SHP77 treated with DMSO at 0.1 percent for 48 hours (cell line): ENCODE results near the gene PLPPR1.
A peak's percentile ranks its signal among the peaks of the same experiment; 100 is the strongest.

Experiments
- DNase-seq: peaks from one replicate; lab custom pipeline; 2025; lab: John Stamatoyannopoulos, UW

The PLPPR1 gene

DNA sequence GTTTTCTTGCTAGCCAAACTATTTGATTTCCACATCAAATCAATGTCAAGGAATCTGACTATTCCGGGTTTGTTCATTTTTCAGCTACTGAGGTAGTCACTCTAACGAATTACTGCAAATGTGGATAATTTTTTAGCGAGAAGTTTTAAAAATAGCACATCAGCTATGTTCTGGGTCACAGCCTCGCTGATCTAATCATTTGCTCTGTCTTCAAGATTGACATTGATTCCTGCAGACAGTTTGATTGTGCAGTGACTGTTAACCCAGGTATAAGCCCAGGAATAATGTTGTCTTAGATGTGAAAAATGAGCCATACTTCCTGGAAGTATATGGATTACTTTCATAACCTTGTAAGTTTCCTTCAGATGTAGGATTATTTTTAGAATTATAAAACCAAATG is 181.1 kb downstream of the PLPPR1 start:
- DNase-seq, result no peak

DNA sequence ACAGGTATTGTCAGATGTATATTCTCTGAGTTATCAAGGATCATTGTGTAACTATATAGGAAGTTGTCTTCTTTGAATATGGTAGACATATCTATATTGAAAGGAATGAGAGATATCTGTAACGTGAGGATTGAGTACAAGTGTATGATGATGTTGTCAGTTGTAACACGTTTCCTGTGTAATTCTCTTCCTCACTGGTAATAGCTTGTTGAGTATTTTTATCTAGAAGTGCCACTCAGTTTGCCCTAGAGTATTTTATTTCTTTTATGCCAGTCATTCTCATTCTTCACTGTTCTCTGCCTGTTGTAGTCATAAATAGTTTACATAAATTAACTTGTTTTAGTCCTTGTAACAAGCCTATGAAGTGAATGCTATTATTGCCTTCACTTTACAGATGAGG is 184.1 kb downstream of the PLPPR1 start:
- DNase-seq, result no peak

GRCh38 chr9:101219030-101219429 is 190.5 kb downstream of the PLPPR1 start:
- DNase-seq, result no peak

DNA sequence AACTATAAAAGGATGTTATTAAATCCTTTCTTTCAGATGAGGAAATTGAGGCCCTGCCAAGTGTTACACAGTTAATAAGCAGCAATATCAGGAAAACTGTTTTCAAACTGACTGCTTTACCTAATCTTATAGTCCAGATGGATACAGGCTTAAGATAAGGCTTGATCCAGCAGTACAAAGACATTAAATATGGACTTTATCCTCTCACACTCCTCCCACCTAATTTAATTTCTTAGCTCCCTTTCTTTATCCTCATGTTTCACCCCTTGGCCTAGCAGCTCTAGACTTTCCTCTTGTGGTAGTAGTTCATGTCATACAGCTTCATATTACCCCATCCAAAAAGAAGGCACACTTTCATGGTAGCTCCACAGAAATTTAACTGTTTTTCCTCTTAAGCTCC is 191.8 kb downstream of the PLPPR1 start:
- DNase-seq, result no peak

GRCh38 chr9:101225271-101225670 is 196.7 kb downstream of the PLPPR1 start:
- DNase-seq, result no peak

GRCh38 chr9:101226161-101226560 is 197.6 kb downstream of the PLPPR1 start:
- DNase-seq, result no peak

DNA sequence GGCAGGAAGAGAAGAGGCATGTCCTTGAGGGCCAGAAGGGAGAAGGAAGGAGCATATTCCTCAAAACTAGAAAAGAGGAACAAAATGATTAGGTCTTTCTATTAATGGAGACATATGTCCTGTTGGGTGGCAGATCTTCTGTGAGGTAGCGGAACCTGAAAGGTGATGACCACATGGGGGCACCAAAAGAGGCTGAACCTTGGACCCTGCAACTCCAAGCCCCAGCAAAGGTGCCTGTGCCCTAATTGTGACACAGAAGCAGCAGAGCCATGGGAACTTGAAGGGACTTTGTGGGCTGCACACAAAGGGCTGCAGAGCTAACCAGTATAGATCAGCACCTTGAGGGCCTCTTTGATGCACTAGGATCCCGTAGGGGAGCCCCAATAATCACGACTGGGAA is 198.3 kb downstream of the PLPPR1 start:
- no peak for DNase-seq

DNA sequence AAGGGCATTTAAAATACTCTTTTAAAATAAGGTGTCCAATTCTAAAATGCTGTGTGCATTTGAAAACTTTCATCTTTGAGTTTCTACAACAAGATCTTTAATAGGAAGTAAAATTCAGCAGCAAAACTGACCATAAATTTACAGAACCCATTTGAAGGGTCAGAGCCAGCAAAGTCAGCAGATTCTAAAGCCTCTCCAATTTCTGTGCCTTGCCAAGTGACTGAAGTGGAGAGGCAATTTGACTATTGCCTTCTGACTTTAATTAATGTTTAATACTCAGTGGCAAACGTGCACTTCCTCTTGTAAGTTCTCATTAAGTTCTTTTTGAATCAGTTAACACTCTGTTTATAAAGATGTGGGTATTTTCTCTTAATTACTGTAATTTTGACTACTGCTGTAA is 201.1 kb downstream of the PLPPR1 start:
- no peak for DNase-seq

- no peak for DNase-seq
Observed at GRCh38 chr9:101232405-101232977, 204.0 kb downstream of the PLPPR1 start.

DNA sequence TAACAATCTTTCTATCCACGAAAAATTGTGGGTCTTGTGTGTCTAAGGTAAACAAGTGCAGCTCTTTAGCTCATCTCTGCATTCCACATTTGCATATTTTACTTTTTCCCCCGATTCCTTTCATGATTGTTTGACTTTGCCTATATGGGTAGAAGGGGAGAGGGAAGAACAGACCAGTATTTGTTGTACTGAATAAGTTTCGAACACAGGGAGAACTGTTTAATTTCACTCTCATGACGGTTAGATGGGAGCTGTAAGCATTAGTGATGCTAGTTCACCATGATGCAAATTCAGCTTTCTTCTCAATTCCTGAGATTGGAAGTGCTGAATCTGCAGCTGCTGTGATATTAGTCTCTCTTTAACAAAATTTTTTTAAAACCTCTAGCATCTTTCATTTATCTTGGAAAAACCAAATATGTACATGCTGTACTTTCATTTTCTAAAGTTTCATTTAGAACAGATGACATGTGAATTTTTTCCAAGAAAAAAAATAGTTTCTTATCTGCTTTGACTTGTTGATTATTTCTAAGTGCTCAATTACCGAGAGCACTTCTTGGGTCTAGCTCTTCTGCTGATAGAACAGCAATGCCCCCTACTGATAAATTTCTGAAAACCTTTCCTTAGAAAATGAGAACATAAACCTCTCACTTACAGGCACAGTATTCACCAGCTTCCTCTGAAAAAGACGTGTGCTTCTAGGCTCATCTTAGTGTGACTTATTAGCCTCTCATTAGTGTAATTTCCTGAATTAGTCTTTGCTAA is 206.8 kb downstream of the PLPPR1 start:
- peak; percentile 18 for DNase-seq

GRCh38 chr9:101242651-101243050 is 214.1 kb downstream of the PLPPR1 start:
- no peak for DNase-seq

- no peak for DNase-seq
Observed at GRCh38 chr9:101246691-101247090, 218.2 kb downstream of the PLPPR1 start.

GRCh38 chr9:101247297-101247696 is 218.8 kb downstream of the PLPPR1 start:
- DNase-seq, result no peak

GRCh38 chr9:101254733-101255433 is 226.4 kb downstream of the PLPPR1 start:
- DNase-seq, result no peak

- DNase-seq, result no peak
Observed at GRCh38 chr9:101264727-101265126, 236.2 kb downstream of the PLPPR1 start.

DNA sequence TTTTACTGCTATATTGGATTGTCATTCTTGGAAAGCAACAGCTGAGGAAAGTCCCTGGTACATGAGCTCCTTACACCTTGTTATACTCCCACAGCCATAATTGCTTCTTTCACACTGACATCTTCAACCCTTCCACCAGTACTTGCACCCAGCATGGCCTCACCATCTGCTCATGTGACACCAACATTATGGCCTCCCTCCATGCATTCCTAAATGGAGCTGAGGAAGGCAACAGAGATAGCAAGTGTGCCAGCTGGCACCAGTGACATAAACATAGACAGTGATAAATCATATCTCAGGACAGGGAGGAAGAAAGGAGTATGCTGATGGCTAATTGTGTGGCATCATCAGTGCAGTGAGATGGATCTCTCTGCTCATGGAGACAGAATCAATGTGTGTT is 236.7 kb downstream of the PLPPR1 start:
- DNase-seq, result no peak

DNA sequence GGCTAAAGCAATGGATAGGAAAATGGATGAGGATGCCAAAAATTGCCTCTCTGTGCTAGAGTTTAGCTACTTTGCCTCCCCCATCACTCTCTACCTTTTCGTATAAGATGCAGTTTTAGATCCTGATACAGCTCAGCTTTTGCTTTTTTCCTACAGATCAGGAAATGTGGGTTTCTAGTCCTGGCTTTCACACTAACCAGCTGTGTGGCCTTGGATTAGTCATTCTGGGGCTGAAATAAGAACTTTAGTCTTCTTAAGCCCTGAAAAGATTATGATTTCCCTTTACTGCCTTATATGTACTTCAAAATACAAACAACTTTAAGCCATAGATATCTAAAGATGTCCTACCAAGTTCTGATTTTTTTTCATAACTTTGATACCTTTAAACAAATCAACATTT is 239.9 kb downstream of the PLPPR1 start:
- DNase-seq, result no peak

GRCh38 chr9:101269591-101270283 is 241.2 kb downstream of the PLPPR1 start:
- no peak for DNase-seq

DNA sequence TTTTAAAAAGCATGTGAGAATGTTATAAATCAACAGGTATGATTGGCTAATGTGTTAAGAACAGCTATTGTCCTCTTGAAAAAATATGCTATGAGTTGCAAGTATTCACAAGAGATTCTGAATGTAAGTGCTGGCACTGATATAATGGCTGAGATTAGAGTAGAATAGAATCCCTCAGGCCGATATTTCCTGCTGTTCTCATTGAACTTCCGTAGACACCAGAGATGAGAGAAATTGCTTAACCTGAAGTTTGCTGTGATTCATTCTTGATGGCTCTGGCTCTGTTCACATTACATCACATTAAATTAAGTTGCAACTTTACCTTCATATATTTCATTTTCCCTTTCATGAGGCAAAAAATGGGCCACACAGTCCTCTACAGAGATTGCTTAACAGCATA is 241.8 kb downstream of the PLPPR1 start:
- DNase-seq, result no peak

- DNase-seq, result no peak
Observed at GRCh38 chr9:101271102-101271501, 242.6 kb downstream of the PLPPR1 start.

DNA sequence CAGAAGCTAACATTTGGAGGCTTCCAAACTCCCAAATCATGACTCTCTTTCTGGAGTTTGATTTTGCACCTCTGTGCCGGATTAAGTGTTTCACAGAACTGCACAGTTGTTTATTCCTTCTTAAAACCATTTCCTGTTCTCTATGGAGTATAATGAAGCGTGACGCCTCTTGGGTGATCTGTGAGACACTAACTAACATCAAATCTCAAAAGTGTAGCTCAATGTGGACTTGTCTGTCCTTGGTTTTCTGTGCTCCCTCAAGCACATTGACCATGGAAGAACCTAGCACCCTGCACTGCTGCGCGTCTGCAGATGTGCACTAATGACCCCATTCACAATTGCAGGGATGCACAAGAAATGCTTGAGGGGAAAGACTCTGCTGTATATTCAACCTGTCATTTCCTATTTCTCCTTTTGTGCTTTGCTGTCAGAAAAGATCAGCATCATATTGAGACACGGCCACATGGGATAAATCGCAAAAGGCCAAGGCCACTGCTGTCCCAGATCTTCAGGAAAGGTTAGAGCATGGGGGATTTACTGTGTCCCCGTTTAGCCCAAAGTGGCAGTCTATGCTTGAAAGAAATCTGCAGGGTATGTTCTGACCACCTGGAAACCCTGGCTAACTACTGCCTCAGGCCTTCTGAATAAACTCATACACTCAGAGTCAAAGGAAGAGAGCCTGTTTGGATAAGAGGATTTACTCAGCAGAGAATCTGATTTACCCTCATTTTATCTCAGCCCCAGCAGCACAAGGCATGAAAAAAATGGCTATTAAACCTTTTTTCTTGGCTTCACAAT is 246.6 kb downstream of the PLPPR1 start:
- DNase-seq, result no peak

GRCh38 chr9:101275769-101276250 is 247.3 kb downstream of the PLPPR1 start:
- DNase-seq, result no peak
